ENCODE results near the gene C10orf67. TPM values are rescaled to one million over a fixed set of nuclear protein-coding genes. Genes with fewer than 3 reads are reported as not detected.

C10orf67 gene
- total RNA-seq, 120 experiments from 2014 or later = 0.26 to 2.7 (median 1.2) TPM; not detected in 1

Small RNA genes lying within 50 kb of the gene (microRNA-seq; reads per million reads assigned to microRNA genes)
- gene MIR1254-2 = 0 reads per million in 43 experiments

Other genes starting within 250 kb of the C10orf67 start
- 10 to 100 TPM; 18.8 to 48.7 (median 33.9) TPM for gene MSRB2, start 249.2 kb downstream of the C10orf67 start, total RNA-seq
- 1 to 10 TPM in 38 of 120 experiments, under 1 TPM in 48, not detected in 34; 0.26 to 3.7 (median 0.93) TPM for gene PTF1A, start 152.5 kb downstream of the C10orf67 start, total RNA-seq
- gene OTUD1, start 94.3 kb upstream of the C10orf67 start, total RNA-seq = 10 to 100 TPM; 10.0 to 23.3 (median 14.7) TPM